ENCODE results near the gene ACTL10.

ACTL10 gene

DNA sequence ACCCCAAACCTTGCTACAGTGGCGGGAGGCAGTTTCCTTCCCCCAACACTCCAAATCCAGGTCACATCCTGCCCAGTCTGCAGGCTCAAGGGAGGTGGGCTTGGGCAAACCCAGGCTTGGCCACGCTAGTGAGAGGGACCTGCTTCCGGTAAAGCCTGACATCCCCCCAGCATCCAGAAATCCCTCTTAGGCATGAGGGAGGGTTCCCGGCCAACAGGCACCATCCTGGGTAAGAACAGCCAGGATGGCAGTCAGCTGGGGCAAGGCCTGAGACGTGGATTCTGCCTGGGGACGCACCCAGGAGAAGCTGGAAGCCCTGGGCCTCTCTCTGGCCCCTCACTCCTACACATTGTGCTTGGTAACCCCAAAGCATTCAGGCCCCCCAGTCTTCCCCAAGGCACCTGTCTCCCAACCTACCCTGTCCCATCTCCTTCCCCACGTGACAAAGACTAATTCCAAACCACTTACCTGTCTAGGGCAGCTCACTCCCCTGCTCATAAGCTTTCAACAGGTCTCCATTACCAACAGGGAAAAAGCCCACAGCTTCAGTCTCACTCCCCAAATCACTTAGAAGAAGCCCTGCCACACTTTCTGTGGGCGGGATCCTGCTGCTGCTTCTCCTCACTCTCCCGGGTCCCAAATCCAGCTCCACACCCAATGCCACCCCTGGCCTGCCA lies 2.5 kb upstream of the ACTL10 start:
- DNase-seq (ENCODE audit: low read depth) = no peak

DNA sequence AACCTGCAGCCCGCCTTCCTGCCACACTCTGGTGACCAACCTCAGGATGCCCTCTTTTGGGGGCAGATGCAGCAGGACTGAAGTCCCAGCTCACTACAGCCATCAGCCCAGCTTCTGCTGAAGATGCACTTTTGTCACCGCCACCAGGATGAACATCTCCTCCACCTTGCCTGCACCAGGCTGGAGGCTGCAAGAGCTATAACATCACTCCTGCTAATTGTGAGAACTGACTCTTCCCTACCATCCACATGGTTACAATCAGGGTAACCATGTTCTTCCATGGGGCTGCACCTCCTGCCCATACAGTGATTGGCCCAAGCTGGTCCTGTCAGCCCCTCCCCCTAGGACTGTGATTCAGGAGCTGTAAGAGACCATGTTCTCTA lies 2.0 kb upstream of the ACTL10 start:
- no peak for DNase-seq (ENCODE audit: low read depth)

DNA sequence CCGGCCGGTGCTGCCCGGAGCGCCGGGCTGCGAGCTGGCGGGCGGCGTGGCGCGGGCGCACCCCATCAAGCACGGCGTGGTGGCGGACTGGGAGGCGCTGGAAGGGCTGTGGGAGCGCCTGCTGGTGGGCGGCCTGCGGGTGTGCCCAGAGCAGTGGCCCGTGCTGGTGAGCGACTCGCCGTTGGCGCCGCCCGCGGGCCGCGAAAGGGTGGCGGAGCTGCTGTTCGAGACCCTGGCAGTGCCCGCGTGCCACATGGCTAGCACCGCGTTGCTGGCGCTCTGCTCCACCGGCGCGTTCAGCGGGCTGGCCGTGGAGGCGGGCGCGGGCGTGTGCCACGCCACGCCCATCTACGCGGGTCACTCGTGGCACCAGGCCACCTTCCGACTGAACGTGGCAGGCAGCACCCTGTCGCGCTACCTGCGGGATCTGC lies 517 bp downstream of the ACTL10 start:
- DNase-seq (ENCODE audit: low read depth) = no peak

DNA sequence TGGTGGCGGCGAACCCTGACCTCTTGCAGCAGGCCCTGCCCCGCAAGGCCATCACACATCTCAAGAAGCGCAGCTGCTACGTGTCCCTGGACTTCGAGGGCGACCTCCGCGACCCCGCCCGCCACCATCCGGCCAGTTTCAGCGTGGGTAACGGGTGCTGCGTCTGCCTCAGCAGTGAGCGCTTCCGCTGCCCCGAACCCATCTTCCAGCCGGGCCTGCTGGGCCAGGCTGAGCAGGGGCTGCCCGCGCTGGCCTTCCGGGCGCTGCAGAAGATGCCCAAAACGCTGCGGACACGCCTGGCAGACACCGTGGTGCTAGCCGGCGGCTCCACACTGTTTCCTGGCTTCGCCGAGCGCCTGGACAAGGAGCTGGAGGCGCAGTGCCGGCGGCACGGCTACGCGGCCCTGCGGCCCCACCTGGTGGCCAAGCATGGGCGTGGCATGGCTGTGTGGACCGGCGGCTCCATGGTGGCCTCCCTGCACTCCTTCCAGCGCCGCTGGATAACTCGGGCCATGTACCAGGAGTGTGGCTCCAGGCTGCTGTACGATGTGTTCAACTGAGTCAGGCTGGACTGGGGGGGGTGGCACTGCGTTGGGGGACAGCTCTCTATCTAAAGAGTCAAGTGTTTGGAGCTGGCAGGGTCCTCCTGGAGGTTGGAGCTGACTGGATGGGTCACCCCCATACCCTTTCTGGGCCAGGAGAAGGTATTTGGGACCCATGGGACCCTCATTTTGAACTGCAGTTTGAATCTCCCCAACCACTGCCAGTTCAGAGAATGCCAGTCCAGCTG lies 1.1 kb downstream of the ACTL10 start:
- DNase-seq (ENCODE audit: low read depth) = peak; percentile 55

DNA sequence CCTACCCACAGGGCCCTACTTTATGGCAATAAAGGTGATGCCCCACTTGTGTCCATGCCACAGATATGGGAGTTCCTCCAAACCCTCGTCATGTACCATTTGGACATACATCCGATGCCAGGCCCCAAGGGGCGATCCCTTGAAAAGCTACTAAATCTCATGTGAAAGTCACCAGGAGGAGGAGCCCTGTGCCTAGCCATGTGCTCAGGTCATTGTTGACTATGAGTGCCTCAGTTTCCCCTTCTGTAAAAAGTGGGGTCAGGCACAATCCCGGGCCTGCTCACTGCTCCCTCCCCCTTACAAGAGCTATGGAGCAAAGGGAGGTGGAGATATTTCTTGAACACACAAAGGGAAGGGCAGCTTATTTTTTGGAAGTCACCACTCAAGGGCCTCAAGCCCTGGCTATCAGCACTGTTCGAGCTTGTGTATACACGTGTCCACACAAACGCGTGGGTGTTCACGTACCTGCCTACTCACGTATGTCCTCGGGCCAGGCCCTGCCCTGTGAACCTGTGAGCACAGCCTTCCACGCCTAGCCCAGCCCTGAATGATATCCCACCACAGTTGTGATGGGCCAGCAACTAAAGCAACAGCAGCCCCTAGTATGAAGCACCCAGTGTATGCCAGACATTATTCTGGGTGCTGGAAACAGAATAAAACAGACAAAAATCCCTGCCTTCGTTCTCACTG lies 1.9 kb downstream of the ACTL10 start:
- DNase-seq (ENCODE audit: low read depth) = no peak

DNA sequence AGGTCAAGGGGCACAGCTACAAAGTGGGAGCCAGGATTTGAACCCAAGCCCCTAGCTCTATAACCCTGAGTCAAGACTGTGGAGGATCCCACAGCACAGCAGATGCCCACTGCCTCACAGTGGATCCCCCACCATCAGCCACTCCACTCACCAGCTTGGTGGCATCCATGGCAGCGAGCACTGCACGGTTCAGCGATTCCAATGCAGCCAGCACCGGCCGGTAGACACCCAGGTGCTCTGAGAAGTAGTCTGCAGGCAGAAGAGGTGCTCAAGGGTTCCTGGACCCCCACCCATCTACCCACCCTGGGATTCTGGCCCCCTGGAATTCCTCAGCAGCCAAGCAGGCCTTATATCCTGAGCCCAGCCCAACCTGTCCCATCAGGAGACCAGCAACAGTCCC lies 2.5 kb downstream of the ACTL10 start:
- no peak for DNase-seq (ENCODE audit: low read depth)

DNA sequence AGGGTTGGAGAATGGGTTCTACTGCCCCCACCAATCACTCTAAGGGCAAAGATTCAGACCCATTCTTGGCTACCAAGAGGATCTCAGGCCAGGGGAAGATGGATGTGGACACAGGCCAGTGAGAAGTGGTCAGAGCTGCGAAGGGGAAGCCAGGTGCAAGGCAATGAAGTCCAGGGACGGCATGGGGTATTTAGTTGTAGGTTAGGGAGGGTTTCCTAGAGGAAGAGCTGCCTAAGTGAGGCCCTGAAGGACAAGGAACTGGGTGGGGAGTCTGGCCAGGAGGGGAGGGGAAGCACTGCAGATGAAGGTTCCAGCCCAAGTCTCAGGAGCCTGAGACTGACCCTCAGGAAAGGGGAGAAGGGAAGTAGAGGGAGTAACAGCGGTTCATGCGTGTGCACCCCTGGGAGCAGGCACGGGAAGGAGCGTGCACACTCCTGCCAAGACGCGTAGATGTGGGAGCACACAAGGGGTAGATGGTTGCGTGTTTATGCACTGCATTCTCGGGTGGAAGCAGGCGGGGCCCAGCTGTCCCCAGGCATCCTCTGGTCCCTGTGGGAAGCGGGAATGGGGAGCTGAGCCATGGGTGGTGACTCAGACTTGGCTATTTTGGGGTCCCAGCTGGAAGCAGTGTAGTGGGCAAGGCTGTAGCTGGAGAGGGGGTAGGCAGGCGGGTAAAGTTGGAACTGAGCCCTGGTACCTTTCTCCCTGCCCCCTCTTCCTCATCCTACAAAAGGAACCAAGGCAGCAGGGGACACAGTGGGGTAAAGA lies 3.3 kb downstream of the ACTL10 start:
- no peak for DNase-seq (ENCODE audit: low read depth)

DNA sequence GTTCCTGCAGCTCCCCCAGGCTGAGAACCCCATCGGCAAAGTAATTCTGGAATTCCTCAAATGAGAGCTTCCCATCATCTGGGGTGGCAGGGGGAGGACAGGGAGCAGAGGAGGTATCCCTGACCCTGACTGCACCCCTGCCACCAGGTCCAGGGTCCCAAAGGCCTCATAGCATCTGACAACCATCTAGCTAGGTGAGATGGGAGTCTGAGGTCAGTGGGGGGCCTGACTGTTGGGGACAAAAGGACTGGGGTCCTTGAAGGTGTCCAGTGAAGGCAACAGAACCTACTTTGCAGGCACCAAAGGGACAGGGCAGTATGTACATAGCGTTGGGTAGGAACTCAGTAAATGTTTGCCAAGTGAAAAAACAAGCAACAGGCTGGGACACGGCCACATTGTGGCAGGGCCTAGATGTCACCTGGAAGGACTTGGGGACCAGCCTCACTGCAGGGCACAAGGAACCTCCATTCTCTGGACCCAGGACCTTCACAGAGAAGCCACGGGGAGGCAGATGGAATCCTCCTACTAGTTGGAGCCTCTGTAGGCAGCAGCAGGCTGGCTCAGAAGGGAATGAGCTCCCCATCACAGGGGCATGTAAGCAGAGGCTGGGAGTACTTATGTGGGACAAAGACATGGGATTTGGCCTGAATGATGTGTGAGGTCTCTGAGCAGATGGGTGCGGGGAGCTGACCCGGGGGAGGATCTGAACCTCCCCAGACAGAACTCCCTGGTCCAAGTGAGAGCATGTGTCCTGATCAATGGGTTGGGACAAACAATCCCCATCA lies 4.2 kb downstream of the ACTL10 start:
- no peak for DNase-seq (ENCODE audit: low read depth)

DNA sequence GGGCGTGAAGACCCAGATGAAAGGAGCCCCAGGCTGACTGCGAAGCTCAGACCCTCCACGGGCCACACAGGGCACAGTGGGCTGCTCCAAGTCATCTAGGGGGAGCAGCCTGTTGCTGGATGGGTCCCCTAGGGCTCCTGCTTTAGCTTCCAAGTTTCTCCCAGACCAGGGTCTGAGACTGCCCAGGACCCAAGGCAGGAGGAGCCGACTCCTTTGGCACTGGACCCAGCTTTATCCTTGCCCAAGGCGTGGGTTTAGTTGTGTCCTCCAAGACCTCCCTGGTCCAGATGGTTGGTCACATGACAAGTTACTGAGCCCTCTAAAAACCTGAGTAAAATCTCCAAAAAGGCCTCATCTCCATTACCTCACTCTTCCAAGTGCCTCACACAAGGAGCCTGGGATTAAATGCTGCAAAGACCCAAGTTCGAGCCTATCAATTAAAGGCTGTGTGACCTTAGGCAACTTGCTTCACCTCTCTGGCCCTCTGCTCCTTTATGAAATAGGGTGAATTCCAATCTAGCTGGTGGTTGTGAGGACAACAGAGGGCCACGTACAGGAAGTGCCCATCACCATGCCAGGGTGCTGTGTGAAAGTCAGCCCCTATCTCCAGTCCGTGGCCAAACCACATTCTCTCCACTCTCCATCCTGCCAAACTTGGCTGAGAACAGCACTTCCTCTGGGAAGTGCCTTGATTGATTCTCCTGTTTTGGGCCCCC lies 5.0 kb downstream of the ACTL10 start:
- no peak for DNase-seq (ENCODE audit: low read depth)

DNA sequence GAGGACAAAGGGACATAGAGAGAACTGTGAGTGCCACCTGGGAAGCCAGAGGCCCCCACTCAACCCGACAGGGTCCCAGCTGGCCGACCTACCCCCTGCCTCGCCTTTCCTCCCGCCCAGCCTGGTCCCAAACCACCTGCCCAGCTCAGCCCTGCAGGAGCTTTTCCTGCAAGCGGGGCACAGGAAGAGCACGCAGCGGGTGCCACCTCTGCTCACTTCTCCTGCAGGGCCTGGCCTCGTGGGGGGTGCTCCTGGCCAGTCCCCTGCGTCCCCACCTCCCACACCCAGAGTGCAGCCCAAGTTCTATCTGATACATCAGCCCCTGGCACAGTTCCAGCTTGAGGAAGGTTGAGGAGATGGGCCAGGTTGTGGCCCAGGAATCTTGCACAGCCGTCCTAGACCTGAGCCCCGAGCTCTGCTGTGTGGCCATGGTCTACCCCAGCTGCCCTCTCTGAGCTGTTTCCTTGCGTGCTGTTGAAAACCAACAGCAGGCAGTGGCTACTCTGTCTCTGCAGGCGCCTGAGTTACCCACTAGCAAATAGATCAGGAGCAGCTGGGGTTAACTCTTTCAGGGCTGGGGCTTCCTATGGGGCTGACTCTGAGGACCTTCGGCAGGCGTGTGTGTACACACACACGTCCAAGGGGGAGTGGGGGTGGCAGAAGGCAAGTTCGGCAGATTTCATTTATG lies 5.8 kb downstream of the ACTL10 start:
- DNase-seq (ENCODE audit: low read depth) = no peak

DNA sequence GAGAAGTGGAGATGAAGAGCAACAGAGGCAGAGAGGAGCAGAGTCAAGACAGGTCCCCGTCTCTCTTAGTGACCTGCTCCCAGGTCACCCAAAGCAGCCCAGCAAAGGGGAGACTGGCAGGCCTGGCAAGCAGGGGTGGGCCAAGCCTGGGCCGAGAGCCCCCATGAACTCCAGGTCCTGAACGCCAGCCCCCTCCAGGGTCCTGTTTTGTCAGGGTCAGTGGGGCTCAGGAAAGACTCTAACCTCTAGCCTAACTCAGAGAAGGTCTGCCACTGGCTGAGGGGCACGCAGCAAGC lies 6.3 kb downstream of the ACTL10 start:
- no peak for DNase-seq (ENCODE audit: low read depth)

DNA sequence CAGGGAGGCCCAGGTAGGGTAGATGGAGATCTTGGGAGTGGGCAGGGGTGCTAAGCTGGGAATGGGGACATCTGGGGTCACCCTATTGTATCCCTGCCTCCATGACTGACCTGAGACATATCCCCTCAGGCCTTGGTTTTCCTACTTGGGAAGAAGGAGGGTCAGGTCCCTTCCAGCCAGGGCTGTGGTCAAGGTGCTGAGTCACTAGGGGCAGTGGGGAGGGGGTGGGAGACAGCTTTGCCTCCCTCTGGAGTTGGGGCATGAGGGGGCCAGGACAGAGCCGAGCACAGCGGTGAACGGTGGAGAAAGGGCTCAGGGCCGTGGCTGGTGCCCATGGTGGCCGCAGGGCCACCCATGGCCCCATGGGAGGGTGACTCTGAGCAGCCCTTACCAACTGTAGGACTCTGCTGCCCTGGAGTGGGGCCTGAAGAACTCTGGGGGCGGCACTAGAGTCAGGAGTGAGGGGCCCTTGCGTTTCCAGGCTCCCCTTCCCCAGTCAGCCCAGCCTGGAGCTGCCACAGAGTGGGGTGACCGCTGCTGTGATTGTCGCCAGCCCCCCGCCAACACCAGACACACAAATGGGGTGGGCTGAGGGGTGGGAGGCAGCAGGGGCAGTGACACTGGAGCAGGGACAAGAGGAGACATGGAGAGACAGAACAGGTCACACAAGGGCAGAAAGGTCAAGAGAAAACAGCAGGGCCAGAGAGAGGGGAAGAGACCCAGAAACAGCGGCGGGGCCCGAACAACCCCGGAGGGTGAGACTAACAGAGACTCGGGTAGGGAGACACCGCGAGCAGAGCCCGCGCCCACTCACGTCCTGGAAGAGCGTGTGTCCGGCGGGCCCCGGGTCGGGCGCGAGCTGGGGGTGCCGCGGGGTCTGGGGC lies 6.9 kb downstream of the ACTL10 start:
- DNase-seq (ENCODE audit: low read depth) = no peak

DNA sequence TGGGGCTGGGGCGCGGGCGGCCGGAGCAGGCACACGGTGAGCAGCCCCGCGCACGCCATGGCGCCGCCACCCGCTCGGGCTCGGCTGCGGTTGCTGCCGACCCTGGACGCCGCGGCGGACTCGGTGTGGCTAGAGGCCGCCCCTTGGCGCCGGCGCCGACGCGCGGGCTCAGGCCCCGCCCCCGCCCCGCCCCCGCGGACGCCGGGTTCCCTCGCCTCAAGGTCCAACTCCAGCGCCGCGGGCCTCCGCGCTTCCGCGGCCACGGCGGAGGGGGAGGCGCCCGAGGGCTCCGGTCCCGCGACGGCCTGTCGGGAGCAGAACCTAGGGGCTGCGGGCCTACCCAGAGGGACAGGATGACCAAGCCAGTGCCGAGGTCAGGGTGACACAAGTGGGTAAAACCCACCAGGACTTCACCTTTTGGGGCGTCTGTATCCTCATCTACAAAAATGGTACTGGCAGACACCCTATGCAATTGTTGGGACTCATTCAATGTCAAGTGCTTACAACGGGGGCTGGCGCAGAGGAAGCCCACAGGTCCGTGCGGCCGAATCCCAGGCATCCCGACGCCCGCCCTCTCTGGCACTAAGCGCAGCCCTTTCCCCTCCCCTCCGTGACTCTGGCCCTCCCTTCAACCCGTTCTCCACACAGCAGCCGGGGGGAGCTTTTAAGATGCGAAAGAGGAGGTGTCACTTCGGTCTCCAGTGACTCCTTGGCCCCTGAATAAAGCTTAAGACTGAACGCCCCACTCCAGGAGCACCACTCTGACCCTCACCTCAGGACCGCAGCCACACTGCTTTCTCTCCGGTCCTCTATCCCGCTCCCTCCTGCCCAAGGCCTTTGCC lies 7.8 kb downstream of the ACTL10 start, which contains the start of gene NECAB3:
TSS of gene NECAB3 (minus strand) at position 135 of the 842 bp plus-strand sequence. CDS start at position 59, 76 bp downstream.
- DNase-seq (ENCODE audit: low read depth) = no peak

DNA sequence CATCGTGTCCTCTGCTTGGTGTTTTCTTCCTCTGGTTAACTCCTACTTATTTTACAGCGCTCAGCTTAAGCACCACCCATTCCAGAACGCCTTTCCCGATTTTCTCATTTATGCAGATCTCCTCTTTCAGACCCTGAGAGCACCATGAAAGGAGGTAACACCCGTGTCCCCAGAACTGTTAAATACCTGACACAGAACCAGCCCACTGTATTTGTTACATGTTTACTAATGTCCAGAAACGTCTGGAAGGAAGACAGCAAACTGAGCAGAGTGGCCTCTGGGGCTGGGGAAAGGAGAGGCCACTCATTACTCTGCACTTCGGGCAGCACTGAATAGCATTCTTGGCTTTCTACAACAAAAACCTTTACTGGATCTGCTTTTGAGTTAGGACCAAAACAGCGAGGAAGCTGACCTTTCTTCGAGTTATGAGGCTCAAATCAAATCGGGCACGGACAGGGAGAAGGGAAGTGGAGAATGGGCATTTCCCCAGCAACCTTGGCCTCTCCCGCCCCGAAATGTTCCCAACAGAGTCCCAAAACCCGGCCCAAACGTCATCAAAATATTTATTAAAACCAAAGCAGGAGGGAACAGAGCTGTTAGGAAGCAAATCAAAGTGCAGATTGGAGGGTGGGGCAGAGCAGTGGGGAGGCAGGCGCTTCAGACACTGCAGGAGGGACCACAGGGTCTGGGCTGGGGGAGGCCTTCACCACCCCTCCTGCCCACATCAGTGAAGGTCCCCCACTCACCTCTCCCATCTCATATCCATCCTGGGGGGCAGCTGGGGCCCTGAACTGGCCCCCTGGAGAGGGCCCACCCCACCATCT lies 8.6 kb downstream of the ACTL10 start:
- no peak for DNase-seq (ENCODE audit: low read depth)

DNA sequence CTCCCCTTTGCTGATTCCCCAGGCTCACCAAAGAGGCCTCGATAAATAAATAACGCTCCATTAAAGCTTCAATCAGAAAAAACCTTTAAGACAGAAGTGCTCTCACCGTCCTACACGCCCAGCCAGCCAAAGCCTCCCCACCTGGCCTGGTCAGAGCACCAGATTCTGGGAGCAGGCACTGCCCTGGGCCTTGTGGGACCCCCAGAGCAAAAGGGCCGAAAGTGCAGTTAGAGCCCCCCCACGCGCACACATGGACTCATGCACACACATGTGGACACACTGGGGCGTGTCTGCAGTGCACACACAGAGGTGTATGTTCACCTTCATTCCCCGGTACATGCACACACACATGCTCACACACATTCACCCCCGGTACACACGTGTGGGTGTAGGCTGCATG lies 9.4 kb downstream of the ACTL10 start:
- no peak for DNase-seq (ENCODE audit: low read depth)

DNA sequence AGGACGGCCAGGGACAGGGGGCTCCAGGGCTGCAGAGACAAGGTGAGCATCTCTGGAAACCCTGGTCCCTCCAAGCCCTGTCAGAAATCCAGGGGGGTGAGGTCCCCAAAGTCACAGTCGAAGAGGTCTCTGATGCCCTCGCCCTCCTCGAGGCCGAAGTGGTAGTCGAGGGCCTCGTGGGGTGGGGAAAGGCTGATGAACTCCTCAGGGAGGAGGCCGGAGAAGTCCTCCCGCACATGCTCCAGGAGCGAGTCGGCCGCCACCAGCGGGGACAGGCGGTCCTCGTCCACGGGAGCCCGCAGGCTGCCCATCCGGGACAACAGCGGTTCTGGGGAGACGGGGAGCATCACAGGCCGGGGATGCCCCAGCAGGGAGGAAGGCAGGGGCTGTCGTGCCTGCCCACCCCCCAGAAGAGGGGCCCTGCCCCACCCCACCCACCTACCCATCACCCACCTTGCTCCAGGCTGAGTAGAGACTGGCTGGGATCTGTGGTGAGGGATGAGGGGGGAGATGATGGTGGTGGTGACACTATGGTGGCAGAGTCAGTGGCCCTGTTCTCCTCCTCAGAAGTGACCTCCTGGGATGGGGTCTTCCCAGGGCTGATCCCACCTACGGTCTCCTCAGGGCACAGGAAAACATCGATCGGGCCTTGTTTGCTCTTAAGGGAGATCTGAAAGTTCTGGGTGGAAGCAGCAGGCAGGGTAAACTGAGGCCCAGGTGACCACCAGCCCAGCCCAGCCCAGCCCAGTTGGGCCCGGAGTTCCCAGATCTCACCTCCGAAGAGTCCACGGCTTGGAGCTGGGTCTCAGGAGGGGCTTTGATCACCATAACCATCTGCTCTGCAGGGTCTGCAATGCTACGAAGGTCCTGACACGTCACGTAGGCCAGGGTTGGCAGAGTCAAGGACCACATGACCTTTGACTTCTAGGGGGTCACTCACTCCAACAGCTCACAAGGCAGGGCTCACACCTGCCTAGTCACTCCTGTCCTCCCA lies 10.2 kb downstream of the ACTL10 start:
- no peak for DNase-seq (ENCODE audit: low read depth)
